HG03521 (cell line): ENCODE results near the gene KCND3.
"Not testable (repeated sequence)": the region's sequence is repeated elsewhere in the genome, so short reads cannot be mapped to it uniquely, and the experiment has no call there.

Experiments used
- ATAC-seq: cut with Tn5 transposase; IDR thresholded peaks from one replicate; pipeline ENCODE4 v1.9.1; 2021; ENCODE audit warnings: mild to moderate bottlenecking, moderate library complexity; ENCODE audit not compliant: unreplicated experiment

KCND3 gene

DNA sequence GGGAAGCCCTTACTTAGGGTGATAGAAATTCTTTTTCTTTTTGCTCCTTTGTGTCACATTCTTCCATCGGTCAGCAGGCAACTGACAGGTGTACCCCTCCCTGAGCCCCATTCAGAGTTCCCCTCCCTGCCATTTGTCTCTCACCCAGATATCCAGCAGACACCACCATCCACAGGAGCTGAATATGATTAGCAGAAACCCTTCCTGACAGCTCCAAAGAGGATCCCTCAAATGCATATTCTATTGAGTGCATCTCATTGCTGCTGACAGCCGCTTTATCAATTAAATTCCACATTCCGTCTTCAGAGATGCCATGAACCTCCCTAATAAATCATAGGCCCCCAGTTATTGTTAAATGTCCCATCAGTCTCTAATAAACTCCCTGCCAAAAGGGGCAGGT lies 239.8 kb downstream of the KCND3 start:
- no peak for ATAC-seq

DNA sequence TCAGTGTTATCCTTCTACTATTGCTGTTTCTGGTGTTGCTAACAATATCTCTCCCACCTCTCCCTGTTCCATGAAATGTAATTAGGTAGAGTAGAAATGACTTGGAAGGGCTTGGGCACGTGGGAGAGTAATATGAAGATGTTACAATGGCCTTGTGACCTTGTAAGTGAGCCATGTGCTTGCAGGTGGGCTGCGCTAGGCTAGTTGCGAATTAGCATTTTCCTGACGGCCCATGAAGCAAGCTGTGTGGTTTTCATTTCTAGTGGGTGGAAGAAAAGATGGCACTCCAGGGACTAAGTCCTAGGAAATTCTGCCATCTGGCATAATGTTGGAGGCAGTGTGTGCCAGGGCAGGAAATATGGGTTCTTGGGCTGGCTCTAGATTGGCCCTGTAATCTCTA lies 241.5 kb downstream of the KCND3 start:
- ATAC-seq = no peak

GRCh38 chr1:111747282-111747734 lies 242.2 kb downstream of the KCND3 start:
- ATAC-seq = no peak

DNA sequence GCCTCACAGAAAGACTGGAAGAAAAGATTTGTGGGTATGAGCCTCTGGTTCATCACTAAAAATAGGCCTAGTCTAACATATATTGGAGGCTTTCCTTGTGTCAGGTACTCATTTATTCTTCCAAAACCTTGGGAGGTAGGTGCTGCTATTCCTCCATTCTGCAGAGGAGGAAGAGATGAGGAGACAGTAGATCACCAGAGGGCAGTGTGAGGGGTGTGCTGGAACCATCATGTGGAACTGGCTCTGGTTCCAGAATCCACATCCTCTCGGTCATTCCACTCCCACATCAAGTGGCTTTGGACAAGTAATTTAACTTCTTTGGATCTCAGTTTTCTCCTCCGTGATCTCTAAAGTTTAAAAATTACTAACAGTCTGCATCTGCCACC lies 242.9 kb downstream of the KCND3 start:
- no peak for ATAC-seq

- ATAC-seq = no peak
Observed at GRCh38 chr1:111745675-111746613, 243.5 kb downstream of the KCND3 start.

DNA sequence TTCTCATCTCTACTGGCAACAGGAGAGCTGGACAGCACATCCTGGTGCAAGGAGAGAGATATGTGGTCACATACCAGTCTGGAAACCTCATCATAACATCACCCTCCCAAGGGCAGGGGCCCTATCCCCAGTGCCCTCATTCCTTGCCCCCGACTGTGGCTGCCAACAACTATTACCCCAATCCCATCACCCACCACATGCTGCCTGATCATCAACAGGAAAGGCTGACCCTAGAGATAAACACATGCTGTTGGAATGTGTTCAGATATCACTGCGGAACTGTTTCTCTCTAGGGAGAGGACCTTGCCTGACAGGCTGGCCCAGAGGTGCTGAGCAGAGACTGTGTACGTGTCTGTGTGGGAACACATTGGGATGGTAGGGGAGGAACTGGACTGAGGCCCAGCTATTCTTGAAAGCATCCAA lies 245.8 kb downstream of the KCND3 start:
- no peak for ATAC-seq

- no peak for ATAC-seq
Observed at GRCh38 chr1:111742938-111743549, 246.4 kb downstream of the KCND3 start.

- ATAC-seq = not testable (repeated sequence)
Observed at GRCh38 chr1:111742292-111742691, 247.2 kb downstream of the KCND3 start.

- ATAC-seq = peak; percentile 16
Observed at GRCh38 chr1:111739925-111740765, 249.3 kb downstream of the KCND3 start.

DNA sequence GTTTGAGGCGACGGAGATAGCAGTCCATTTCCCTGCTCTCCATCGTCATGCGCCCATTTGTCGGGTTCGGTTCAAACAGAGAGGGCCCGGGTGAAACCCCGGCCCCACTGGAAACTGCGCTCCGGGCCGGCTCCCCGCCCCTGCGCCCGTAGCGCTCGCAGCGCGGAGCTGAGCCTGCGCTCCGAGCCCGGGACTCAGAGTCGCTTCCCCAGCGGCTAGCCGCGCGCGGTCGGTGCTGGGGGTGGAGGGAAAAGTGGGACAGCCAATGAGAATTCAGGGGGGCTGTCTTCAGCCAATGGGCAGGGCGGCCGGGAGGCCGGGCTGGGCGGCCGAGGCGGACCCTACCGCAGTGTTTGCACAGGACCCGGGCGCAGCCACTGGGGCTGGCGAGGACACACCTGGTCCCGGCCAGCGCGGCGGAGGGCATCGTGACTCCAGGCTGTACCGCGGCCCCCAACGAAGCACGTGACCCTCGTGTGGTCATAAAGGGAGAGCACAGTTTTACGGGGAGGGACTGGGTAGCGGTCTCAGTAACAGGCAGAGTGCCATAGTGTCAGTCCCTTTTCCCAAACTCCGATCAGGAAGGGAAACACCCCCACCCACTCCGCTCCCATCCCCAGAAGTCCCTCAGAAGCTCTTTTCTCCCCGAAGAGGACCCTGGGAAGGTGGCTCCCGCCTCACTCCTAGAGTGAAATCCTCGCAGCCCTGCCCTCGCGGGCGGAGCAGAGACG lies 250.1 kb downstream of the KCND3 start, which contains the start of gene INKA2:
TSS of gene INKA2 (minus strand) at position 202 of the 731 bp plus-strand sequence. CDS start at position 49, 153 bp downstream.
- ATAC-seq = peak; percentile 74

DNA sequence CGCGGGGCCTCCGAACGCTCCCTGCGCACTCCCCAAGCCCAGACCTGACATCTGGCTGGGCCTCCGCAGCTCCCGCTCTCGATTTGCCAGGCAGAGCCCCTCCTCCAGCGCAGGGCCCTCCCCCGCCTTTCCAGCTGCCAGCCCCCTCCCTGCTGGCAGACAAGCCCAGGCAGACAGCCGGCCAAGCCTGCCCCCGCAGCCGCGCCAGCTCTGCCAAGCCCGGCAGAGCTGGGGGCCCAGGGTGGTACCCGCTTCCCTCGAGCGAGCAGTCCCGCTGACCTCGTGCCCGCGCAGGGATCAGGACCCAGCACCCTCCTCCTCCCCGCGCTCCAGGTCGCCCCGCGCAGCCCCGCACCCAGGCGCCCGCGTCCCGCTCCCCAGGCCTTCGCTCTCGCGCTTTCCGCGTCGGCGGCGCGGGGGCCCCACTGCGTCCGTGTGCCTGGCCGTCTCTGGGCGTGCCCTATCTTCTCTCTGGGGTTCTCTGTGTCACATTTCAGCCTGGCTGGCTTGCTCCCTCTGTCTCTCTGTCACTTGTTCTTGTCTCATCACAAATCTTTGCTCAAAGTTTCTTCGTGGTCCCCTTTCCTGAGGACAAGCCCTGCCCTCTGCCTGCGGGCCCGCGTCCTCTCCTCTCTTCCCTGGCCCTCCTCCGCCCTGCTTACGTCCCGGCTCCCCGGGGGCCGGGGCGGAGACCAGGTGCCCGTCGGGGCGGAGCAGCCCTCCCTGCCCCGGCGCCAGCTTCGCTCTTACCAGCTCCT lies 250.9 kb downstream of the KCND3 start:
- peak; percentile 38 for ATAC-seq

GRCh38 chr1:111738133-111738435 lies 251.4 kb downstream of the KCND3 start:
- ATAC-seq = no peak

- no peak for ATAC-seq
Observed at GRCh38 chr1:111737216-111738132, 252.0 kb downstream of the KCND3 start.

DNA sequence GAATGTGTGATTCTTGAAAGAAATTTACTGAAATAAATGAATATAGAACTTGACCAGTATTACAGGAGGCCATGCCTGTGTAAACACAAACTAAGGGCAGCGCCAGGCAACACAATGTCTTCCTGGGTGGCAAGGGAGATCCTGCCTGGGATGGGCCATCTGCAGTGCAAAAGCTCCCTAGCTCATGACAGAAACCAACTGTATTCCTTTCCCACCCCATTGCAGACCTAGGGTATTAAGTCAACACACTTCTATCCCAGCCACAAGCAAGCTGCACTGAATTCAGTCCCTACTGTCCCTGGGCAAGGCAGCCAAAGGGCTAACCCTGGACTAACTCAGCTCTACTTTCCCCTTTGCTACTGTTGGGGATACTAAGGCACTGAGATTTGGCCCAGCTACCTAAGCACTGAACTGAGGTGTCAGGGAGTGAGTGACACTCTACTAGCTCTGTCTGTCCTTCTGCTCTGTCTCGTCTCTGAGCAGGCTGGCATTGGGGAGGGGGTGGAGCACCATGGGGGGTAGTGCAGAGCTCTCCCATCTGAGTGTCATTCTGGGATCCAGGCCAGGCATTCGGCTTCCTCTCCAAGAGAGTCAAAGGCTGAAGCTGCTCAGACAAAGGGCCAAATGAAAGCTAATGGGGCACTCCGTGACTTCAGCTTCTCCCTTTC lies 252.8 kb downstream of the KCND3 start:
- no peak for ATAC-seq

DNA sequence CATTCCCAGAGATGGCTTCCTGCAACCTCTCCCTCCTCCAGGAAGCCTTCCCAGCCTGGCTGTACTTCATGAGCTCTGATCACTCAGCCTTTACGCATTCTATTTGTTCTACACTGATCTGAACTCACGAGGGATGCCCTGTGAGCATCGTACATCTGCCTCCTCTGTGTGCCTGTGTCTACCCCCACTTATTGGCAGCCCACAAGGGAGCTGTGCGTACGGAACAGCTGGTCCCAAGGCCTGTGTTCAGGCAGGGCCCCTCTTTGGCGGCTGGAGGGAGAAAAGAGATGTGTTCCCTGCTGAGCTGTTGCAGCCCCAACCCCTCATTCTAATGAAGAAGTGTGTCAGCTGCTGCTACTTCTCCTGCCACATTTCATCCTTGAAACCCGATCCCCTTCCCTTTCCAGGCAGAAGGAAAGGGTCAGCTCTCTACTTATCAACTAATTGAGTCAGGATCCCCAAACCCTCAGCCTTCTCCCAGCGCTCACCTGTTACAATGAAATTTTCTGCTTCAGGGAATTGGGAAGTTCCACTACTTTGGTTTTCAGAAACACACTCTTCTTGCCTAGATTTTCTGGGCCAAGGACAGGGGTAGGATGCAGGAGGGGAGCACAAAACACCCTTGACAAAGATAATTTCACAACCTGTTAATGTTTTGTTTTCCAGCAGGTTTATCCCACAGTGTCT lies 253.5 kb downstream of the KCND3 start:
- no peak for ATAC-seq

GRCh38 chr1:111735321-111735720 lies 254.1 kb downstream of the KCND3 start:
- no peak for ATAC-seq

GRCh38 chr1:111734856-111735255 lies 254.6 kb downstream of the KCND3 start:
- no peak for ATAC-seq

GRCh38 chr1:111734426-111734825 lies 255.0 kb downstream of the KCND3 start:
- no peak for ATAC-seq
